HG03469 (cell line): ENCODE measurements around the gene RNASEH2B.

ENCODE experiments used
- ATAC-seq: cut with Tn5 transposase; IDR thresholded peaks from one replicate; pipeline ENCODE4 v1.9.1; 2021; ENCODE audit warnings: mild to moderate bottlenecking, moderate library complexity, moderate number of reproducible peaks; ENCODE audit not compliant: unreplicated experiment

Gene RNASEH2B, protein sequence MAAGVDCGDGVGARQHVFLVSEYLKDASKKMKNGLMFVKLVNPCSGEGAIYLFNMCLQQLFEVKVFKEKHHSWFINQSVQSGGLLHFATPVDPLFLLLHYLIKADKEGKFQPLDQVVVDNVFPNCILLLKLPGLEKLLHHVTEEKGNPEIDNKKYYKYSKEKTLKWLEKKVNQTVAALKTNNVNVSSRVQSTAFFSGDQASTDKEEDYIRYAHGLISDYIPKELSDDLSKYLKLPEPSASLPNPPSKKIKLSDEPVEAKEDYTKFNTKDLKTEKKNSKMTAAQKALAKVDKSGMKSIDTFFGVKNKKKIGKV

DNA sequence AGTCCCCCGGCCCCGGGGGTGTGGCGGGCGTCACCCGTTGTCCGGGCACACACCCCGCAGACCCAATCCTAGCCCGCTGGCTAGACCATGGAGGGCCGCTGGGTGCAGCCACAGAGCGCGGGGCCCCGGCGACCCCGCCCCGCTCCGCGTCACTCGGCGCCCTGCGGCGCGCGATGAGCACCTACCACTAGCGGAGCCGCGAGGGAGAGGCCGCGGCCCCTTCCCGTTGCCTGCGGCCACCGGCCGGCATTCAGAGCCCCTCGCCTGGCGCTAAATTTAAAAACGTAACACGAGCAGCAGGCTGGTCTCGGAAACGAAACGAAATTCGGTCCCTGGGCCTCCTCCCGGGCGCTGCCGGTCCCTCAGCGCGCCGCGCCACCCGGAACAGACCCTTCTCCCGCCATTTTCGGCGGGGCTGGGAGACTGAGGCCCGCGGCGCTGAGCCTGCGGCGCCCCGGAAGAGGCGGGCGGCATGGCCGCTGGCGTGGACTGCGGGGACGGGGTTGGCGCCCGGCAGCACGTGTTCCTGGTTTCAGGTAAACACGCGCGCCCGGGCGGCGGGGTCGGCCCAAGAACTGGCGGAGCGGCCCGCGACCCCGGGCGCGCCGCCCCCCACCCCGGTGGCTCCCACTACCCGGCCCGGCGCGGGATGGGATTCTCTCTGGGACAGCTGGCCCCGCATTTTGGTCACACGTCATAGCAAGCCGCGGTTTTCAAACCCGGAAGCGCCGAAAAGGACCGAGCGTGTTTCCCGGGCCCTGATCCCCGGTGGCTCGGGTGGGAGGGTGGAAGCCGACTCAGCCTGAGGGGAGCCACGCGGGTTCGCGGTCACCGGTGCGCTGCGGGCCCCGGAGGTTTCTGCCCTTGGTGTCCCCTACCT, at the start of gene RNASEH2B:
Gene RNASEH2B (plus strand): TSS at position 187 of the 880 bp plus-strand sequence. CDS start 286 bp downstream, at position 473.
- peak; percentile 60 for ATAC-seq

DNA sequence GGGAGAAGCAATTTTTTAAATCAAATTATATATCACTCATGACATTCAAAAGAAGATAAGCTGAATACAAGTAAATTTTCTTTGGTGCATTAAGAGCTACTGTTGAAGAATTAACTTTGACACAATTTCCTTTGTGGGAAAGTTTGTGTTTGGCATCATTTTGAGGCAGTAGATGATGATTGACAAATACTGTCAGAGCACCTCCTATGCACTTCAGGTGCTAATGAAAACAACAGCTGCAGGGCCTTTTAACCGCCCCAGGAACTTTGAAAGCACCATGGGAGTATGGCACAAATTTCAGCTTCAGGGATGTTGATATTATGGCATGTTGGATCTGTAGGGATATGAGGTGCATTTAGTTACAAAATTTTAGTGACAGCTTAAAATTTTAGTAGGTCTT, 45.1 kb upstream of the RNASEH2B start:
- no peak for ATAC-seq

DNA sequence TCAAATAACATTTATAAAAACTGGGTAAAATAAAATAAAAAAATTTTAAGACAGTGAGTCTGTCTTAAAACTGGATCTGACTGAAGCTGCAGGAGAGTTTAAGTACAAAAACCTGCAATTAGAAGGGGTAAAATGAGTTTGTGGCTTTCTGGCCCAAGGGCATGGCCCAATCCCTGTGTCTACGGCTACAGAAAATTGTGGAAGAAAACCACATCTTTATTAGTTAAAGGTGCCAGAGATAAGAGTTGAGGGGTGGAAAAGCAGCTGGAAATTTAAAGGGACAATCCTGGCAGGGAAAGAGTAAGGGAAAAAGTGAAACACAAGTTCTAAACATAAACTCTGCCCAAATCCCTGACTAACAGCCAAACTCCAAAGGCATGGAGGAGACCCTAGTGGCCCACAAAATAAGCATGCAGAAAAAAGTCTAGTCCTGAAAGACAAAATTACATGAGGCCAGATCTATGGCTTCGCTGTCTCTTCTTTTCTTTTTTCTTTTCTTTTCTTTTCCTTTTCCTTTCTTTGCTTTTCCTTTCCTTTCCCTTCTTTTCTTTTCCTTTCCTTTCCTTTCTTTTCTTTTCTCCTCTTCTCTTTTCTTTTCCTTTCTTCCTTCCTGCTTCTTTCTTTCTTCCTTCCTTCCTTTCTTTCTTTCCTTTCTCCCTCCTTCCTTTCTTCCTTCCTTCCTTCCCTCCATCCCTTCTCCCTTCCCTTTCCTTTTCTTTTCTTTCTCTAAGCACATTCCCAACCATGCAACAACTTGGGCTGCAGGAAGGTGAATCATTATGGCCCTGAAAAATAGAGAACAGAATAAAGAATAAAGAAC, 42.6 kb upstream of the RNASEH2B start:
- ATAC-seq: no peak

DNA sequence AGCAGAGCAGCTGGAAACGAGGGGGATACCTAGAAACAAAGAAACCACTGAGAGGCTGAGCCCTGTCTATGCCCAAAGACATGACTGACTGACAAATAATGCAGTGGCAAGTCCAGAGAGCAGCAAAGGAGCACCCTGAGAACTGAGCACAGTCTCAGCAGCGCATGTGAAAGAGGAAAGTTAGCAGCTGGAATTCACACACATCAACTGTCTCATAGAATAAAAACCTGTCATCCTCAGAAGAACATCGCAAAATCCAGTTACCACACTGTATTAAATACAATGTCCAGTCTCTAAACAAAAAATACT, 42.0 kb upstream of the RNASEH2B start:
- no peak for ATAC-seq

DNA sequence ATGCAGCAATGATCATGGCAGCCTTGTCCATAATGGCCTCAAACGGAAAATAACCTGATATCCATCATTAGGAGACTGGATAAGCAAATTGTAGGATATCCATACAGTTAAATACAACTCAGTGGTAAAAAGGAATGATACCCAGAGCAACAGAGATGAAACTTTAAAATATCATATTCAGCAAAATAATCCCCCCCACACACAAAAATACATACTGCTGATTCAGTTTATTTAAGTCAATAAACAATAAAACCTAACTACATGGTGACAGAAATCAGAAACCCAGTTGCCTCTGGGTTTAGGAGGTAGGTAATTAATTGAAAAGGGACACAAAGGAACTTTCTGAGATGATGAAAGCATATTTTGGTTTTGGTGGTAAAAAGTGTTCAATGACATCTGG, 38.2 kb upstream of the RNASEH2B start:
- no peak for ATAC-seq

DNA sequence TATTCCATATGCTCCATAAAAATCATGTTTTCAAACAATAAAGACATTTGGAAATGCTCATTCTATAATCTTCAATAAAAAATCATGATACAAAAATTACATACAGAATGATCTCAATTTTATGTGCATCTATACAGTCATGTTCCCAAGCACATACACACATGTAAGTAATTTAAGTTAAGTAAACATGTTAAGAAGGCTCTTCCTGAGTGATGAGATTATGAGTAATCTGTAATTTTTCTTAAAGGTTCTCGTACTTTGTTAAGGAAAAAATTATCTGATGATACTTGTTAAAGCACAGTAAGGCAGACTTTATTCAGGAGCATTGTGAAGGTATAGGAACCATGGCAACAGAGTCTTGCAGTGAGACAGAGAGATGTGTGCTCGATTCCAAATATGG, 36.1 kb upstream of the RNASEH2B start:
- no peak for ATAC-seq

DNA sequence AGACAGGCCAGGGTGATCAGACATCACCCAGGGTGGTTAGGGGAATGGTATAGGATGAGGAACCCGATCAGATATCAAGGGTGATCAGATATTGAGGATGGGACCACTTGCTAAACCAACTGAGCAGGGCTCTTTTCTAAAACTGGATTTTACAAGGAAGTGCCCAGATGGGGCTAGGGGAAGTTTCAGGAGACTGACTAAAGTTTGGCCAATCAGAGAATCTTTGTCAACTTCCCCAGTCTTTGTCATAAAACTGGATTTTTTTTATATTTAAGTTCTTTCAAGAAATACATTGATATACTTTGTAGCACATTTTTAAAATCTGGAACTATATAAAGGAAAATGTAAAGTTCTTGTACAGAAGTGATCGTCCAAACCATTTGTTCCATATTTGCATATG, 35.6 kb upstream of the RNASEH2B start:
- no peak for ATAC-seq

DNA sequence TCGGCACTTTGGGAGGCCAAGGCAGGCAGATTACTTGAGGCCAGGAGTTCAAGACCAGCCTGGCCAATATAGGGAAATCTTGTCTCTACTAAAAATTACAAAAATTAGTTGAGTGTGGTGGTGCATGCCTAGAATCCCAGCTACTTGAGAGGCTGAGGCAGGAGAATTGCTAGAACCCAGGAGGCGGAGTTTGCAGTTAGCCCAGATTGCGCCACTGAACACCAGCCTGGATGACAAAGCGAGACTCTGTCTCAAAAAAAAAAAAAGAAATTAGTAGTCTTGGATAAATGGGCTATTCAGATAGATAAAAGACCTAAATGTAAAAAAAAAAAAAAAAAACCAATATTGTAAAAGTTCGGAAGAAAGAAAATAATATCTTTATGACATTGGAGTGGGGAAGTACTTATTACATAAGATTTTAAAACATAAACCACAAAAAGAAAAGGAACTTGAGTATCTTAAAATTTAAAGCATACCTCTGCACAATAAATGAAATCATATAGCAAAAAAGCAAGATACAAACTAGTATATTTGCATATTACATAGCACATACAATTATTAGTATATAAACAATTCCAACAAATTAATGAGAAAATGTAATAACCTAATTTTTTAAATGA, 26.7 kb upstream of the RNASEH2B start:
- no peak for ATAC-seq

DNA sequence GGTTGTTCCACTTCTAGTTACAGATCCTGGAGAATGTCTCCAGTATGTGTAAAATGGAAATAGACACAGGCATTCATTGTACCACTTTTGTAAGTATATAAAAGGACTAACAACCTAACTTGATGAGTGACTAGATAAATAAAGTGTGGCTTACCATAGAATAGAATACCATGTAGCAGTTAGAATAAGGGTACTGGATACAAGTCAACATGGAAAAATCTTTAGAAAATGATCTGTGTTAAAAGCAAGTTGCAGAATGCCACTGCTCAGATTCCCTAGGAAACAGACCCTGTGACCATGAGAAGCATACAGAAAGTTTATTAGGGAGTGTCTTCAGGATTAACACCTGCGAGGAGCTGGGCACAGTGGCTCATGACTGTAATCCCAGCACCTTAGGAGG, 25.9 kb upstream of the RNASEH2B start:
- no peak for ATAC-seq

DNA sequence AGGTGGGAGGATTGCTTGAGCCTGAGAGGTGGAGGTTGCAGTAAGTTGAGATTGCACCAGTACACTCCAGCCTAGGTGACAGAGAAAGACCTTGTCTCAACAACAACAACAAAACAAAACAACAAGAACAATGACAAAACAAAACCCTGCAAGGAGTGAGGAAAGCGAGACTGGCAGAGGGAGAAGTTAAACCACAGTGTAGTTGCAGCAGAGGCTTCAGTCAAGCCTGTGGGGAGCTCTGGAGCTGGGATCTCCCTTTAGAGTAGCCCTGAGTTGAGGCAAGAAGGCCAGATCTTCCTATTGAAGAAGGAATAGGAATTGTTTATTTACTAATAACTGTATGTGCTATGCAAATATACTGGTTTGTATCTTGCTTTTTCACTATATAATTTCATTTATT, 25.3 kb upstream of the RNASEH2B start:
- ATAC-seq: no peak

DNA sequence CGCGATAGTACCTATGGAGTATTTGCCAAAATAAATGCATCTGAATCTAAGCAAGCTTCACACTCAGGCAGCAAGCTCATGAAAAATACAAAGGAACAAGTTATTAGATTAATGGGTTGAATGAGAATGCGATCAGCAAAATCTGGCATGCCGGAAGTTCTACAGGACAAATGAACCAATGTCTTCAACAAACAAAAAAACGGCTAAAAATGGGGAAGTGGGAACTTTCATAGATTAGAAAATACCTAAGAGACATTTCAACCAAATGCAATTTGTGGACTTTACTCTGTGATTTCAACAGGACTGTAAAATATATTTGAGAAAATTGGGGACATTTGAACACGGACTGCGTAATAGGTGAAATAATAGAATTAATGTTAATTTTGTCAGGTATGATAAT, 22.4 kb upstream of the RNASEH2B start:
- ATAC-seq: no peak

DNA sequence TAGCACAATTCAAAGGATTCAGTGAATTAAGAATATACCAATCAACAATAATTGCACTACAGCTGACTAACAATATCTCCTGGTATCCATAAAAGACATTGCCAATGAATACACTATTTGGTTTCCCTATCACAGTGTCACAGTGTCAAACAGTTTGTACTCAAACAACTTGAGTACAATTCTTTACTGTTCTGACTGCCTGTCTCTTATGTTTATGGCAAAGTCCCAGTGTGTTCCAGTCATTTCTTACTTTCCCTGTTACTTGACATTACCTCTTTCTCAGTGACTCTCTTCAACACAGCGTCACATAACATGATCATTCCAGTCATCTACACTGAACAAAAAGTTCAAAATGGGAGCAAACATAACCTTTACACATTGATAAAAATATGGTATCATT, 21.2 kb upstream of the RNASEH2B start:
- no peak for ATAC-seq

DNA sequence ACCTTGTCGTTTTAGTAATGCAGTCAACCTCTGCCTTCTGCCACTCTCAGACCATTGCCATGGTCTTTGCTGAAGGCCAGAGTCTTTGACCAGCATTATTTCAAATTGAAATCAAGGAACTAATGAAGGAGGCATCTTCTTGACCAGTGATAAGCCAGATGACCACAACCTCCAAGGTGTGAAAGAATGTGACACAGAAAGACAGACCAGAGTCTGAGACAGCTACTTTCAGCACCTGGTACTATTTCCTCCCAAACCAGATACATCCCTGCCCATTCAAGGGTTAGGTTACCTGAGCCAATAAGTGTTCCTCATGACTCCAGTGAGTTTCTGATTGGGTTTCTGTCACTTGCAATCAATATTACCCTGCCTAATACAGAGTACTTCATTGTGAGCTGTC, 20.3 kb upstream of the RNASEH2B start:
- no peak for ATAC-seq

DNA sequence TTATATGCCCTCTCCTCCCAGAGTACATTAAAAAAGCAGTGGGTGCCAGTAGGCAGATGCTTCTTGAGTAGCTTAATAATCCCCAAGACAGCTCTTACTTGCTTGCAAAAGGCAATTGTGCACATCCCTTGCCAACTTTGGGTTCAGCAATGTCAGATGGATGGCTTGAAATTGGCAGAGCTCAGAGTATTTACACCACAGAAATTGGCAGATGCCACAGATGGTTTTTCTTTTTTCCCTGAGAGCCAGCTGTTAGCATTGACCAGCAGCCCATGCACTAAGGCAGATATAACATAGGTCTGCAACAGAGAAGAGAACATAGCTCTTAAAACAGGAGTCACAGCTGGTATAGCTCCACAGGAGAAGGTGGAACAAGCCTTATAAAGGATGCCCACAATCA, 18.4 kb upstream of the RNASEH2B start:
- no peak for ATAC-seq

DNA sequence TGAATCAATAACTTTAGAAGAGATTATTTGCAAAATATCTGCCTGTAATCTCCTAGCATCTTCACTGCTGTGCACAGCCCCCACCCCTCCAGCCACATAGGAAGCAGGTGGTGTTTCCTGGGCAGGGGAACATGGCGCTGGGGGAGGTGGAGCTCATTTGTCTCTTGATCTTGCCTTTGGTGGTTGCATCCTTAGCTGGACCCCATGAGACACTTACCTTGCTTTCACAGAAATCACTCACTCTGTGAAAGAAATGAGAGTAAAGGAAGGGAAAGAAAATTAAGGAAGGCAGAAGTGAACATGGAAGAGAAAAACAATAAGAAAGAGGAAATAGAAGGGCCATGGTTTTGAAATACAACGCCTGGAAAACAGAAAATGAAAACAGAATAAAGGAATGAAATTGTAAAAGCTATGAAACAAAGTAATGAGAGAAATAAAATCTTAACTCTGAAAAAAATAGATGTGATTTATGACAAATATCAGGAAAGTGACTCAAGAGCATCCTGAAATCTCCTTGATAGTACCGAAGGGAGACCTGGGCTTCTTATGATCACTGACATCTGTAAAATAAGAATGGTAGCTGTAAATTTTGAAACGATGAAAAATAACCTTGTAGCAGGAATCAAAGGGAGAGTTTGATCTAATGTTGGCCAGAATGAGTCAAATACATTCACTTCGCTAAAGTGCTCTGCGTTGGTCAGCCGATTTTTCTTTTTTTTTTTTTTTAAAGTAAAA, 17.2 kb upstream of the RNASEH2B start:
- ATAC-seq: no peak

DNA sequence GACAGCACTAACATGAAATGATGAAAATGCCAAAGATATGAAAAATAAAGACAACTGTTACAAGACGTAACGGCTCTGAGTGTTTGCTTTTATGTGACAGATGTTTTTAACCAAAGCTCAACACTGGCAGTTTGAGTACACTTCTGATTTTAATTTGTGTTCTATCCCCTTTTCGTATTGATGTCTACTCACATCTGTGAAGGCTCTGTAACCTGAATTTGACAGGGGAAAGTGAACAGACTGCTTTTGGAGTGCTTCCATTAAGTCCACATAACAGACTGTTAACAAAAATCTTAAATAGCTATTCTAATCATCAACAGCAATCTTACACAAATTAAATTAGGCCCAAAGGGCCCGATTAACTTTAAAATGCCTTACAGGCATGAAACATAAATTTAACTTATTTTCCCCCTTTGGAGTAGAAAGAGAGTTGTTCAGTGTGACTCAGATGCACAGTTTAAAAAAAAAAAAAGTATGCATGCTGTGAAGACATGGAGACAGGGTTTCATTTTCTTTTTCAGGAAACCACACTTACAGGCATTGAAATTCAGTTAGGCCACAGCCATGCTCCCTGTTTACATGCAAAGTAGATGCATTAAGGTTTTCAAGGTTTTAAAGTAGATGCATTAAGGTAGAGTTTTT, 16.3 kb upstream of the RNASEH2B start:
- ATAC-seq: peak; percentile 65

DNA sequence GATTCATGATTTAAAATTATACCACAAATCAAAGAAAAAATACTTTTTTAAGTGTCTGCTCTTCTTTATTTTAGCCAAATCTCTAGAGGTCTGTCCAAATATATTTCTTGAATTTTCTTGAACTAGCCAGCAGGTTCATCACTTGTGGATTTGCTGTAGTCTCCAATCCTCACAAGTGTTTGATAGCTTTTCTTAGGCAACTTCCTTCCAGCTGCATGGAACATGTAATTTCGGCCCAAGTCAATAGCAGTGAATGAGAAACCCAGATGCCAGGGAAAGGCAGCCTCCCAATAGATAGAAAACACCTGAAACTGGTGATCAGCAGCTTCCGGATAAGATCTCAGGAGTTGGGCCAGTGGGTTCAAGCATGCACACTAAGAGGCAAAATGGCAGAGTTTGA, 15.6 kb upstream of the RNASEH2B start:
- no peak for ATAC-seq

DNA sequence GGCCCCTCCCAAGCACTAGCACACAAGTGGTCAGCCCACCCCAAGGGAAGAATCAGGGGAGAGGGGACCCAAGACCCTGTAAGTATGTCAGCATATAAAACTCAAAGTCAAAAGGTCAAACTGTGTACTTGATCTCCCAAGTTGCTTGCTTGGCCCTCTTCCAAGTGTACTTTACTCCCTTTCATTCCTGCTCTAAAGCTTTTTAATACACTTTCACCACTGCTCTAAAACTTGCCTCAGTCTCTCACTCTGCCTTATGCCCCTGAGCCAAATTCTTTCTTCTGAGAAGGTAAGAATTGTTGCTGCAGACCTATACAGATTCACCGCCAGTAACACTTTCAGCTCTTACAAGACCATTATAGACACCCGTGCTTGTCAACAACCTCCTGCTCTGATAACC, 15.1 kb upstream of the RNASEH2B start:
- no peak for ATAC-seq

DNA sequence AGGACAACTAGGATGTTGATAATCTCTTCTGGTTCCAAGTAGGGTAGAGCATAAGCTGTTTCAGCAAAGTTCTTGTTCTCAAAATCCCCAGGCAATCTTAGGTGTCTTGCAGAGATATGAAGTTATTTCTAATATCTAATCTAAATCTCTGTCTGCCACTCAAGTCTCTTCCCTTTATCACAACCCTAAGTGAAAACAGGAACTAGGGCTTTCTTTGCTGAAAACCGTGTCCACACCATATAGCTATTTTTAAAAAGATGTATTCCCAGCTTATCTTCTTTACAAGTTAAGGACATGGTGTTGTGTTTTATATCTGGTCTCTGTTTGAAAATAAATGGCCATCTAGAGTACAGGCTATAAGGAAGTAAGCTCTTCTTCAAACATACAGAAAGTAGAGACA, 11.3 kb upstream of the RNASEH2B start:
- no peak for ATAC-seq

DNA sequence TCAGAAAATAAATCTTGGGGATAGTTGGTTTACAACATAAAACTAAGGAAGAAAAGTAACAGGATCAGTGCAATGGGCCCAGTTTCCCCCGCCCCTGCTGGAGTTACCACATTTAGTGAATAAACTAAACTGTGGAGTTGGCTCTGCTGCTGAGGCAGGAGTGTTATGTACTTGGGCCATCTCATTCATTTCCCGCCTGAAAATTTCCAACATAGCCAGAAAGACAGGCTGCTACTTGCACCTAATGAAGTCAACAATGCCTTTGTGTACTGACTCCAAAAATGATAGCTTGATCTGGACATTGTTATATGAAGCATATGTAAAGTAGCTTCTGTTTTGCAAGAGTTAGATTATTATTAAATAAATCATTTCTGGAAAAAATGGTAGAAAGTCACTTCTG, 7.9 kb upstream of the RNASEH2B start:
- ATAC-seq: no peak
